GM21528 (cell line): ENCODE results near the gene FNTB.

ENCODE experiments used
- ATAC-seq: cut with Tn5 transposase; IDR thresholded peaks from one replicate; pipeline ENCODE4 v1.9.1; 2021; ENCODE audit warnings: mild to moderate bottlenecking, moderate library complexity; ENCODE audit not compliant: unreplicated experiment, low FRiP score

The FNTB gene

DNA sequence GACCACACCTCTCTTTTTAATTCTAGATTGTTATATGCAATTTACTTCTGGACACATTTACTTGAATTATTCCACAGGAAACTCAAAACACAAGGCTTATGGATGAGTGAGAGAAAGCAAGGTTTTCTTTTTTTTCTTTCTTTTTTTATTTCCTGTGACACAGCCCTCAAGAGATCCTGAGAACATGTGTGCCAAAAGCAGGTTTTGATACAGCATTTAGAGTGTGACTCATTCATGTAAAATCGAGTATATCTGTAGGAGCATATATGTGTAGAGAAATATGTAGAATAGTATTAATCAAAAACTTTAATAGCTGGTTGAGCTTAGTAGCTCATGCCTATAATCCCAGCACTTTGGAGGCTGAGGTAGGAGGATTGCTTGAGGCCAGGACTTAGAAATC is 120.0 kb downstream of the FNTB start:
- ATAC-seq = no peak

DNA sequence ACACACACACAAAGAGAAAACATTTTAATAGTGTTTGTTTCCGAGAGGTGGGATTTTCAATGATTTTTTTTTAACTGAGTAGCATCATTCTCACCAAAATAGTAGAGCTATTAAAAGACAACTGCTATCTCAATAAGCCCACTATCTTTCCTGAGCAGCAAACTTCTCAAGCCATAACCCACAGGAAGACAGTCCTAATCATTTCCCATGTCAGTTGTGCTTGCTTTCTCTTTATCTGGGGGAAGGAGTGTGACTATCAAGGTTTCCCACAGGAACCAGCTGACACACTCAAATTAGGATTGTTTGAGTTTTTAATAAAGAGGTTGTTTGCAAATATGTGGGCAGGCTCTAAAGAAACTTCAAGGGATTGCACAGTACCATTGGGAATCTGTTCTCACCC is 120.5 kb downstream of the FNTB start:
- no peak for ATAC-seq

DNA sequence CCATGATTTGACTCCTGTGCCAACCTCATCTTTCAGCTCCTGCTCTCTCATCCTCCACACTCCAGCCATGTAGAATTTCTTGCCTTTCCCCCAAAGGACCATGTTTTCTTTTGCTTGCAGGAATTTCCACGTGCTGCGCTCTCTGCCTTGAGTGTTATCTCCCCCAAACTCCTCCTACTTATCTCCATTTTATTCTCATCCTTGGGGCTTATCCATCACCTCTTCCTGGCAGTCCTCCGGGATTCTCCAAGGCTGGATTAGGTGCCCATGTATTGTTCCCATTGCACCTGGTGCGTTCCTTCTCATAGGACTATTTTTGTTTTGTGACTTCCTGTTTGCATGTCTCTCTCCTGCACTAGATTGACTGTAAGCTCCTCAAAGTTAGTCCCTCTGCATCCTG is 122.7 kb downstream of the FNTB start:
- ATAC-seq = no peak

DNA sequence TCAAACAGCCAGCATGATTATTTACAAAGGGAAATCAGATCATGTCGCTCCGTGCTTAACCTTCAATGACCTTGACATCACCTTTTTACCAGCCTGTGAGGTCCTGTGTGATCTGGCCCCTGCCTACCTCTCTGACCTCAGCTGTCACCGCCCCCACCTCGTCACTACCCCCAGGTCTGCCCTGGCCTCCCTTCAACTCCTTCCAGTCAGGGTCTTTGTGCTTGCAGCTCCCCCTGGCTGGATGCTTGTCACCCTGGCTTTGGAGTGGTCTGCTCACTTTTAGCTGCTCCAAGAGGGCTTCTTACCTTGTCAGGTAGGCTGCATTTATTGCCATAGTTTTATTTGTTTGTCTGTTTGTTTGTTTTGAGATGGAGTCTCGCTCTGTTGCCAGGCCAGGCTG is 123.8 kb downstream of the FNTB start:
- no peak for ATAC-seq
